PC-3 (cell line): Measurements from ENCODE around the gene TIAM1. TPM values are rescaled to one million over a fixed set of nuclear protein-coding genes. Genes with fewer than 3 reads are reported as not detected.

Experiments used
- ATAC-seq: fragments of 200-7000 bp; cut with Tn5 transposase; 2 replicates; pipeline ENCODE4 v1.9.1; 2020; ENCODE audit warnings: mild to moderate bottlenecking, moderate library complexity
- BruUV-seq: library from RNA; stranded (reverse); fragments of 400-500 nt; replicated peaks from 2 replicates; lab custom pipeline; 2021; lab: Mats Ljungman, UMichigan
- CTCF ChIA-PET: fragments of 300-600 bp; sonication (Branson Sonifier 250); formaldehyde crosslinking; loops from one replicate; lab custom pipeline; 2022; ENCODE audit warnings: antibody characterized with exemption; lab: Charles Lee
- POLR2A ChIA-PET: fragments of 300-600 bp; sonication (Branson Sonifier 250); formaldehyde crosslinking; loops from one replicate; lab custom pipeline; 2022; ENCODE audit warnings: antibody characterized with exemption; ENCODE audit not compliant: unreplicated experiment; lab: Charles Lee
- DNase-seq: peaks from one replicate; pipeline ENCODE4 v3.0.0-alpha.2; 2015
- H2AFZ ChIP-seq: fragments of 300-600 bp; sonication (generic); 2 replicates; pipeline ENCODE4 v1.6.0; 2016; ENCODE audit warnings: antibody characterized with exemption, low read length
- H3F3A ChIP-seq: fragments of 300-600 bp; sonication (generic); one replicate; pipeline ENCODE4 v1.6.0; 2017; ENCODE audit warnings: antibody characterized with exemption, low read length, control low read depth, mild to moderate bottlenecking; ENCODE audit not compliant: unreplicated experiment
- H3K27ac ChIP-seq: fragments of 300-600 bp; sonication (generic); 2 replicates; pipeline ENCODE4 v1.5.1; 2016; ENCODE audit warnings: mild to moderate bottlenecking, low read length
- H3K27me3 ChIP-seq: fragments of 300-600 bp; sonication (generic); 2 replicates; pipeline ENCODE4 v1.6.1; 2016; ENCODE audit warnings: low read length, mixed read lengths
- H3K36me3 ChIP-seq: fragments of 300-600 bp; sonication (generic); 2 replicates; pipeline ENCODE4 v1.6.1; 2016; ENCODE audit warnings: low read depth, mixed run types, low read length, mixed read lengths
- H3K4me1 ChIP-seq: fragments of 300-600 bp; sonication (generic); 2 replicates; pipeline ENCODE4 v1.5.1; 2016; ENCODE audit warnings: low read length; ENCODE audit not compliant: insufficient read depth
- H3K4me2 ChIP-seq: fragments of 300-600 bp; sonication (generic); 2 replicates; pipeline ENCODE4 v1.6.0; 2016; ENCODE audit warnings: low read length
- H3K4me3 ChIP-seq: fragments of 300-600 bp; sonication (generic); 2 replicates; pipeline ENCODE4 v1.5.1; 2016; ENCODE audit warnings: mild to moderate bottlenecking, low read length, mixed read lengths
- H3K79me2 ChIP-seq: fragments of 300-600 bp; sonication (generic); 2 replicates; pipeline ENCODE4 v1.6.1; 2017; ENCODE audit warnings: low read length, mixed read lengths
- H3K9ac ChIP-seq: fragments of 300-600 bp; sonication (generic); 2 replicates; pipeline ENCODE4 v1.6.0; 2016; ENCODE audit warnings: mild to moderate bottlenecking, low read length
- H3K9me2 ChIP-seq: fragments of 300-600 bp; sonication (generic); replicated peaks from 2 replicates; pipeline ENCODE4 v1.6.1; 2016; ENCODE audit warnings: mixed run types, low read length, mixed read lengths
- H3K9me3 ChIP-seq: fragments of 300-600 bp; sonication (generic); 2 replicates; pipeline ENCODE4 v1.6.1; 2016; ENCODE audit warnings: low read length, mixed read lengths
- H4K20me1 ChIP-seq: fragments of 300-600 bp; sonication (generic); 2 replicates; pipeline ENCODE4 v1.6.1; 2016; ENCODE audit warnings: low read length, mixed read lengths
- CTCF ChIP-seq: fragments of 300-600 bp; sonication (generic); conservative IDR thresholded peaks from 2 replicates; pipeline ENCODE4 v1.5.1; 2017; ENCODE audit warnings: antibody characterized with exemption, low read depth, mild to moderate bottlenecking, low read length
- EZH2 ChIP-seq: fragments of 300-600 bp; sonication (generic); IDR thresholded peaks from one replicate; pipeline ENCODE4 v1.6.1; 2017; ENCODE audit warnings: antibody characterized with exemption, mild to moderate bottlenecking, low read length; ENCODE audit not compliant: unreplicated experiment
- EZH2phosphoT487 ChIP-seq: fragments of 300-600 bp; sonication (generic); IDR thresholded peaks from 2 replicates; pipeline ENCODE4 v1.6.1; 2018; ENCODE audit warnings: mild to moderate bottlenecking, antibody characterized with exemption, low read length, borderline replicate concordance
- intact Hi-C: fragments of 100-400 bp; cut with micrococcal nuclease; formaldehyde crosslinking; loops from 2 replicates; pipeline ENCODE4 v1.9.0; 2023
- total RNA-seq: library from RNA; depleted of rRNA; stranded (reverse); fragments of >200 nt; gene quantifications from 2 replicates; pipeline ENCODE4 v1.2.3, GENCODE V29; 2014

Gene TIAM1
- total RNA-seq, 1 experiment from 2014 or later, result 19.1 TPM

GRCh38 chr21:31251686-31252085 lies 92.4 kb downstream of the TIAM1 start:
- no peaks in the 10 kb centered on the region for H4K20me1 ChIP-seq
- H3K36me3 ChIP-seq, result no peaks in the 10 kb centered on the region
- no peak overlapping the region for H3K9ac ChIP-seq
- no peak overlapping the region for H3K4me2 ChIP-seq
- H3F3A ChIP-seq, result no peaks in the 10 kb centered on the region
- ATAC-seq (no peak), DNase-seq (no peak)
- no peaks in the 10 kb centered on the region for H3K9me2 ChIP-seq
- no peak overlapping the region for H3K4me3 ChIP-seq
- ChIA-PET CTCF (no interaction called here), POLR2A (no interaction called here)
- TF ChIP-seq EZH2phosphoT487 (no peak), EZH2 (no peak)
- no peak overlapping the region for H3K27ac ChIP-seq
- BruUV-seq, result no TSS peak
- intact Hi-C loops, result no loop called here
- H3K79me2 ChIP-seq, result no peaks in the 10 kb centered on the region
- H2AFZ ChIP-seq, result no peak overlapping the region
- no peaks in the 10 kb centered on the region for H3K27me3 ChIP-seq
- no peaks in the 10 kb centered on the region for H3K9me3 ChIP-seq
- peaks cover 12% of the 10 kb centered on the region for H3K4me1 ChIP-seq

DNA sequence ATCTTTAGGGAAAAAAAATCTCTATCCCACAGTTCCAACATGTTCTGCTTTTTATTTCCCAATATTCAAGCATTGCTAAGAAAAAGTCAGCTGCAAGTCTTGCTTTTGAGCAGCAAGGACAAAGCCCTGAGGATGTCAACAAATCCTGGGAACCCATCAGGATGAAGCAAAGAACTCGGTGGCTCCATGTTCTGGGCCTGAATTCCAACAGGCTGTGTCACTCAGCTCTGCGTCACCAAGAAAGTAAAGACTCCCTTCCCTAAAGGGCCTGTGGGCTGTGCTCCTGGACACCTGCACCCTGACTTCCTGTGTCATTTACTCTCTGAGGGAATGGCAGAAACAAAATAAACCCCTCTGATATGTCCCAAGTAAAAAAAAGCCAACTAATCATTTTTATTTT lies 95.5 kb downstream of the TIAM1 start:
- Histone ChIP-seq H3K27me3 (no peaks in the 10 kb centered on the region), H4K20me1 (no peaks in the 10 kb centered on the region), H2AFZ (no peak overlapping the region), H3K79me2 (no peaks in the 10 kb centered on the region), H3F3A (no peaks in the 10 kb centered on the region), H3K36me3 (peaks cover 11% of the 10 kb centered on the region), H3K4me2 (0 out of 2 replicates have a peak overlapping the region, but pooled peaks have one; percentile 36), H3K27ac (0 out of 2 replicates have a peak overlapping the region, but pooled peaks have one; percentile 14), H3K9ac (no peak overlapping the region), H3K9me2 (no peaks in the 10 kb centered on the region), H3K9me3 (peaks cover 5% of the 10 kb centered on the region; the same call in 1 of the 2 replicates), H3K4me3 (no peak overlapping the region), H3K4me1 (peaks cover 12% of the 10 kb centered on the region)
- no TSS peak for BruUV-seq
- ChIA-PET POLR2A (no interaction called here), CTCF (interaction anchor here (0.8 kb wide), 1 partner anchor 99 kb away, joined by 3 read pairs; no protein-coding TSS in a partner anchor)
- TF ChIP-seq CTCF (no peak), EZH2phosphoT487 (no peak), EZH2 (no peak)
- peak; percentile 84 for DNase-seq
- peak; percentile 96 for ATAC-seq
- intact Hi-C loops, result no loop called here

GRCh38 chr21:31243611-31244010 lies 100.5 kb downstream of the TIAM1 start:
- peaks cover 5% of the 10 kb centered on the region for H3K4me1 ChIP-seq
- no peak overlapping the region for H3K4me3 ChIP-seq
- H3K36me3 ChIP-seq, result peaks cover 20% of the 10 kb centered on the region
- no peak overlapping the region for H3K9ac ChIP-seq
- no peaks in the 10 kb centered on the region for H3K27me3 ChIP-seq
- no peaks in the 10 kb centered on the region for H3F3A ChIP-seq
- no peak overlapping the region for H3K4me2 ChIP-seq
- ChIA-PET POLR2A (no interaction called here), CTCF (no interaction called here)
- H3K9me3 ChIP-seq, result peaks cover 6% of the 10 kb centered on the region; the same call in 1 of the 2 replicates
- H2AFZ ChIP-seq, result no peak overlapping the region
- no peaks in the 10 kb centered on the region for H3K79me2 ChIP-seq
- H3K27ac ChIP-seq, result no peak overlapping the region
- no peak for DNase-seq
- intact Hi-C loops, result no loop called here
- ATAC-seq, result no peak
- TF ChIP-seq EZH2, result no peak
- no peak for TF ChIP-seq EZH2phosphoT487
- TF ChIP-seq CTCF, result no peak
- BruUV-seq, result no TSS peak
- H4K20me1 ChIP-seq, result no peaks in the 10 kb centered on the region
- no peaks in the 10 kb centered on the region for H3K9me2 ChIP-seq
